IMR-90 (cell line): ENCODE data around the gene PRKAG2. TPM values are rescaled to one million over a fixed set of nuclear protein-coding genes. Genes with fewer than 3 reads are reported as not detected.

Experiments
- ATAC-seq: fragments of 200-7000 bp; cut with Tn5 transposase; 2 replicates; pipeline ENCODE4 v1.9.1; 2020; ENCODE audit warnings: low read depth, mild to moderate bottlenecking, moderate library complexity
- BruUV-seq: library from RNA; stranded (reverse); fragments of 400-500 nt; replicated peaks from 2 replicates; lab custom pipeline; 2021; lab: Mats Ljungman, UMichigan
- CTCF ChIA-PET: fragments of 300-600 bp; formaldehyde crosslinking; extraction: SDS; loops from one replicate; lab custom pipeline; 2021; ENCODE audit warnings: antibody characterized with exemption; lab: Yijun Ruan, JAX
- POLR2A ChIA-PET: fragments of 300-600 bp; sonication (Branson Sonifier 250); formaldehyde crosslinking; loops from one replicate; lab custom pipeline; 2022; ENCODE audit warnings: antibody characterized with exemption; ENCODE audit not compliant: unreplicated experiment; lab: Charles Lee
- DNase-seq: peaks from one replicate; pipeline ENCODE4 v3.0.0; 2013
- H2AFZ ChIP-seq: replicated peaks from 2 replicates; pipeline ENCODE3; 2013; ENCODE audit warnings: low read length, mild to moderate bottlenecking; ENCODE audit not compliant: poor library complexity
- H2AK5ac ChIP-seq: 2 replicates; pipeline ENCODE4 v1.6.1; 2013; ENCODE audit warnings: low read depth, low read length, inconsistent platforms
- H2AK9ac ChIP-seq: replicated peaks from 2 replicates; pipeline ENCODE3; 2013; ENCODE audit warnings: mild to moderate bottlenecking, low read depth, low read length, moderate library complexity; ENCODE audit not compliant: poor library complexity
- H2BK120ac ChIP-seq: 2 replicates; pipeline ENCODE4 v1.6.1; 2013; ENCODE audit warnings: low read depth, low read length, inconsistent platforms
- H2BK15ac ChIP-seq: 3 replicates; pipeline ENCODE4 v1.6.1; 2013; ENCODE audit warnings: low read depth, low read length, inconsistent platforms
- H2BK20ac ChIP-seq: 2 replicates; pipeline ENCODE4 v1.6.1; 2013; ENCODE audit warnings: low read depth, mild to moderate bottlenecking, inconsistent platforms, low read length, moderate library complexity
- H2BK5ac ChIP-seq: 2 replicates; pipeline ENCODE4 v1.6.1; 2013; ENCODE audit warnings: mild to moderate bottlenecking, low read depth, low read length, inconsistent platforms; ENCODE audit not compliant: poor library complexity, severe bottlenecking
- H3K14ac ChIP-seq: replicated peaks from 2 replicates; pipeline ENCODE4 v1.6.1; 2013; ENCODE audit warnings: low read depth, low read length, inconsistent platforms
- H3K18ac ChIP-seq: 2 replicates; pipeline ENCODE4 v1.6.1; 2013; ENCODE audit warnings: low read depth, low read length, control low read depth
- H3K23ac ChIP-seq: 2 replicates; pipeline ENCODE4 v1.6.1; 2013; ENCODE audit warnings: low read depth, low read length, inconsistent platforms
- H3K27ac ChIP-seq: 2 replicates; pipeline ENCODE4 v1.5.1; 2013; ENCODE audit warnings: mild to moderate bottlenecking, control low read depth, low read length; ENCODE audit not compliant: insufficient read depth
- H3K27me3 ChIP-seq: 2 replicates; pipeline ENCODE4 v1.6.1; 2013; ENCODE audit warnings: low read length; ENCODE audit not compliant: control insufficient read depth, insufficient read depth
- H3K36me3 ChIP-seq: 2 replicates; pipeline ENCODE4 v1.6.1; 2013; ENCODE audit warnings: low read length, mixed read lengths; ENCODE audit not compliant: control insufficient read depth, insufficient read depth
- H3K4ac ChIP-seq: 2 replicates; pipeline ENCODE4 v1.6.1; 2013; ENCODE audit warnings: low read depth, low read length, inconsistent platforms
- H3K4me1 ChIP-seq: 2 replicates; pipeline ENCODE4 v1.6.1; 2013; ENCODE audit warnings: low read length, mixed read lengths; ENCODE audit not compliant: control insufficient read depth, insufficient read depth
- H3K4me2 ChIP-seq: 2 replicates; pipeline ENCODE4 v1.6.1; 2013; ENCODE audit warnings: low read depth, mild to moderate bottlenecking, control low read depth, low read length, moderate library complexity
- H3K4me3 ChIP-seq: 2 replicates; pipeline ENCODE4 v1.5.1; 2013; ENCODE audit warnings: low read depth, mild to moderate bottlenecking, control low read depth, low read length, moderate library complexity; ENCODE audit not compliant: insufficient read depth
- H3K56ac ChIP-seq: 2 replicates; pipeline ENCODE4 v1.6.1; 2013; ENCODE audit warnings: low read length, inconsistent platforms; ENCODE audit not compliant: insufficient read depth; ENCODE audit errors: extremely low read depth
- H3K79me1 ChIP-seq, 2 experiments: 2 replicates each; pipeline ENCODE4 v1.6.1; 2013; ENCODE audit warnings: low read length in 2 of 2, inconsistent platforms in 1 of 2, low read depth in 1 of 2
- H3K9ac ChIP-seq: 2 replicates; pipeline ENCODE4 v1.6.1; 2013; ENCODE audit warnings: low read depth, low read length, control low read depth
- H3K9me1 ChIP-seq: 2 replicates; pipeline ENCODE4 v1.6.1; 2013; ENCODE audit warnings: low read length, inconsistent platforms; ENCODE audit not compliant: insufficient read depth
- H3K9me3 ChIP-seq: 2 replicates; pipeline ENCODE4 v1.6.1; 2013; ENCODE audit warnings: low read length; ENCODE audit not compliant: control insufficient read depth, insufficient read depth
- H4K20me1 ChIP-seq: 2 replicates; pipeline ENCODE4 v1.6.1; 2013; ENCODE audit warnings: low read length, inconsistent platforms; ENCODE audit not compliant: insufficient read depth
- H4K5ac ChIP-seq: 2 replicates; pipeline ENCODE4 v1.6.1; 2013; ENCODE audit warnings: mild to moderate bottlenecking, low read depth, low read length, control low read depth
- H4K8ac ChIP-seq, 2 experiments: 2 replicates each; pipeline ENCODE4 v1.6.1; 2013; ENCODE audit warnings: low read depth in 2 of 2, low read length in 2 of 2, control low read depth in 1 of 2, inconsistent platforms in 1 of 2
- H4K91ac ChIP-seq: 2 replicates; pipeline ENCODE4 v1.6.1; 2013; ENCODE audit warnings: low read depth, low read length, inconsistent platforms; ENCODE audit not compliant: insufficient read depth
- BHLHE40 ChIP-seq: fragments of 150-350 bp; IDR thresholded peaks from 2 replicates; pipeline ENCODE4 v1.6.1; 2016; ENCODE audit warnings: mild to moderate bottlenecking, low read depth, low read length
- CEBPB ChIP-seq: IDR thresholded peaks from 2 replicates; pipeline ENCODE4 v1.6.1; 2012; ENCODE audit warnings: low read depth, low read length, improper control_type of control experiment
- CHD1 ChIP-seq: IDR thresholded peaks from 2 replicates; pipeline ENCODE4 v1.6.1; 2012; ENCODE audit warnings: low read depth, low read length, improper control_type of control experiment
- CTCF ChIP-seq: conservative IDR thresholded peaks from 2 replicates; pipeline ENCODE4 v1.5.1; 2012; ENCODE audit warnings: mild to moderate bottlenecking, low read depth, low read length, improper control_type of control experiment
- ELK1 ChIP-seq: fragments of 150-350 bp; IDR thresholded peaks from 2 replicates; pipeline ENCODE4 v1.6.1; 2016; ENCODE audit warnings: low read depth, mild to moderate bottlenecking, low read length, moderate library complexity, borderline replicate concordance
- FOS ChIP-seq: fragments of 150-350 bp; IDR thresholded peaks from 2 replicates; pipeline ENCODE4 v1.6.1; 2016; ENCODE audit warnings: low read depth, low read length
- MAFK ChIP-seq: IDR thresholded peaks from 2 replicates; pipeline ENCODE4 v1.6.1; 2012; ENCODE audit warnings: low read depth, low read length, improper control_type of control experiment
- MAZ ChIP-seq: IDR thresholded peaks from 2 replicates; pipeline ENCODE4 v1.6.1; 2012; ENCODE audit warnings: low read depth, mild to moderate bottlenecking, low read length, improper control_type of control experiment, moderate library complexity, borderline replicate concordance
- MXI1 ChIP-seq: IDR thresholded peaks from 2 replicates; pipeline ENCODE4 v1.6.1; 2012; ENCODE audit warnings: low read depth, mild to moderate bottlenecking, low read length, moderate library complexity, borderline replicate concordance
- POLR2A ChIP-seq: IDR thresholded peaks from 2 replicates; pipeline ENCODE4 v1.6.1; 2012; ENCODE audit warnings: mild to moderate bottlenecking, low read depth, low read length
- RAD21 ChIP-seq: IDR thresholded peaks from 2 replicates; pipeline ENCODE4 v1.6.1; 2012; ENCODE audit warnings: low read length, improper control_type of control experiment
- RCOR1 ChIP-seq: IDR thresholded peaks from 2 replicates; pipeline ENCODE4 v1.6.1; 2012; ENCODE audit warnings: mild to moderate bottlenecking, low read length, improper control_type of control experiment; ENCODE audit not compliant: insufficient replicate concordance
- RFX5 ChIP-seq: IDR thresholded peaks from 2 replicates; pipeline ENCODE4 v1.8.0; 2012; ENCODE audit warnings: low read depth, mild to moderate bottlenecking, low read length, moderate library complexity
- SMC3 ChIP-seq: fragments of 150-350 bp; IDR thresholded peaks from 2 replicates; pipeline ENCODE4 v1.6.1; 2016; ENCODE audit warnings: low read depth, mild to moderate bottlenecking, antibody characterized with exemption, low read length, moderate library complexity
- WGBS, 2 experiments: methylation state at CpG; one replicate each; pipeline versions ENCODE4 v1.1.5 to v1.1.7; 2013; ENCODE audit warnings: missing lambda C conversion rate in 2 of 2; ENCODE audit not compliant: insufficient read length in 1 of 2; ENCODE audit errors: extremely low coverage in 2 of 2; 5-methylcytosine and 5-hydroxymethylcytosine counted together
- dilution Hi-C: fragments of 300-500 bp; cut with HindIII; formaldehyde crosslinking; loops from one replicate; pipeline ENCODE4 v1.14.3; 2018; ENCODE audit warnings: low sequenced_read_pairs; ENCODE audit not compliant: unreplicated experiment
- in situ Hi-C: fragments of 300-500 bp; cut with MboI; formaldehyde crosslinking; loops from 3 replicates; pipeline ENCODE4 v1.14.3; 2019; ENCODE audit warnings: low sequenced_read_pairs, inconsistent platforms, mixed read lengths
- intact Hi-C: fragments of 100-400 bp; cut with micrococcal nuclease; formaldehyde crosslinking; loops from 2 replicates; pipeline ENCODE4 v1.10.0; 2022
- polyA plus RNA-seq, 3 experiments: library from polyadenylated mRNA; depleted of rRNA; stranded (reverse); fragments of >200 nt; gene quantifications; 2 replicates each; pipeline ENCODE4 v1.2.3, GENCODE V29; 2012; ENCODE audit warnings: low replicate concordance in 1 of 3
- total RNA-seq: library from RNA; depleted of rRNA; stranded (reverse); fragments of >200 nt; gene quantifications from 2 replicates; pipeline ENCODE4 v1.2.3, GENCODE V29; 2012
- TF ChIP-seq, protein P1 (sequence below): fragments of 150-350 bp; IDR thresholded peaks from 2 replicates; pipeline ENCODE4 v1.6.1; 2017; ENCODE audit warnings: mild to moderate bottlenecking, antibody characterized with exemption, low read length, low read depth

Gene PRKAG2
- total and polyA plus RNA-seq, 2 of the 4 experiments (the other 2 are of a cell fraction): 15.4 to 21.6 TPM

DNA sequence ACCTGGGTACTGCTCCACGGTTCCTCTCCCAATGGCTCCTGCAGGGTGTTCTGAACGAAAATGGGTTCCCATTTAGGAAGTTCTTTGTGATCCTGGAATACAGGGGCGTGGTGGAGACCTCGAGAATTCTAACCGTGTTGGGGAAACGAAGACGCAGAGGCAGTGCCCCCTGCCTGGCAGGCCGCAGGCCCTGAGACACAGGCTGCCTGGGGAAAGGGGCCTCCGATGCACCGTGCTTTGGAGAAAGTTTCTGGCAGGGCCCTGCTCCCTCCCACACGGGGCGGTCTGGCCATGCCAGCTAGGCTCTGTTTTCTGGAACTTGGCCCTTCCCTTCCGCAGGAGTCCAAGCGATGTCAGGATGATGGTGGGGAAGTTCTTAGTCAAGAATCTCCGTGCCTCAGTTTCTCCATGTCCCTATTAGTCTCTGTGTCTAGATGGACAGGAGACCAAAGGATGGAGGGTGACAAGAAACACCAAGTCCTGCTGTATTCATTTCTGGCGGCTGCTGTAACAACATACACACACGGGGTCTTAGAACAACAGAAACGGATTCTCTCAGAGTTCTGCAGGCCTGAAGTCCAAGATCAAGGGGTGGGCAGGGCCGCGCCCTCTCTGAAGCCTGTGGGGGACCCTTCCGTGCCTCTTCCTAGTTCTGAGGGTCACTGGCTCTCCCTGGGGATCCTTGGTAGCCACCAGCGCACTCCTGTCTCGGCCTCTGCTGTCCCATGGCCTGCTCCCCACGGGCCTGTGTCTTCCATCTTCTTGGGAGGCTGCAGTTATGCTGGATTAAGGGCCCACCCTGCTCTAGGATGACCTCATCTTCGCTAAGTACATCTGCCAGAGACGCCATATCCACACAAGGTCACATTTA is 27.7 kb downstream of the PRKAG2 start:
- Histone ChIP-seq H2BK20ac (no peak overlapping the region), H2AFZ (no peak overlapping the region), H3K36me3 (no peaks in the 10 kb centered on the region), H3K9me3 (no peaks in the 10 kb centered on the region), H4K20me1 (no peaks in the 10 kb centered on the region), H3K4ac (no peak overlapping the region), H4K91ac (no peak overlapping the region), H2BK5ac (no peak overlapping the region), H2AK5ac (no peak overlapping the region), H3K14ac (no peak overlapping the region), H3K4me2 (no peak overlapping the region), H3K27ac (no peak overlapping the region), H2AK9ac (no peak overlapping the region), H3K4me3 (no peak overlapping the region), H3K4me1 (no peaks in the 10 kb centered on the region), H4K8ac (no peak overlapping the region), H4K5ac (no peak overlapping the region), H3K79me1 (no peaks in the 10 kb centered on the region), H3K23ac (no peak overlapping the region), H2BK120ac (no peak overlapping the region), H3K56ac (no peak overlapping the region), H3K9ac (no peak overlapping the region), H3K18ac (no peak overlapping the region), H3K27me3 (peaks cover 17% of the 10 kb centered on the region), H3K9me1 (no peaks in the 10 kb centered on the region), H2BK15ac (no peak overlapping the region)
- ATAC-seq (no peak), DNase-seq (no peak)
- in situ Hi-C loops (no loop called here), intact Hi-C loops (no loop called here), dilution Hi-C loops (no loop called here)
- BruUV-seq: no TSS peak
- ChIA-PET POLR2A (no interaction called here), CTCF (no interaction called here)
- WGBS, 2 experiments: 72% methylated on average over 14 of the region's 26 CpGs; no CpG with 5 or more reads in 1 of the 2 experiments
- TF ChIP-seq MXI1 (no peak), ELK1 (no peak), FOS (no peak), RCOR1 (no peak), RAD21 (no peak), CHD1 (no peak), RFX5 (no peak), POLR2A (no peak), BHLHE40 (no peak), CEBPB (no peak), SMC3 (no peak), MAZ (no peak), CTCF (no peak), MAFK (no peak)
- TF ChIP-seq, protein P1, sequence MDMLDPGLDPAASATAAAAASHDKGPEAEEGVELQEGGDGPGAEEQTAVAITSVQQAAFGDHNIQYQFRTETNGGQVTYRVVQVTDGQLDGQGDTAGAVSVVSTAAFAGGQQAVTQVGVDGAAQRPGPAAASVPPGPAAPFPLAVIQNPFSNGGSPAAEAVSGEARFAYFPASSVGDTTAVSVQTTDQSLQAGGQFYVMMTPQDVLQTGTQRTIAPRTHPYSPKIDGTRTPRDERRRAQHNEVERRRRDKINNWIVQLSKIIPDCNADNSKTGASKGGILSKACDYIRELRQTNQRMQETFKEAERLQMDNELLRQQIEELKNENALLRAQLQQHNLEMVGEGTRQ: no peak
